Chondrocyte (in vitro differentiated cells): Measurements from ENCODE around the gene CHRNA4. TPM values are rescaled to one million over a fixed set of nuclear protein-coding genes. Genes with fewer than 3 reads are reported as not detected.

Experiments used
- DNase-seq: peaks from one replicate; pipeline ENCODE4 v3.0.0; 2021; ENCODE audit warnings: mixed read lengths, low spot score
- H3K27ac Mint-ChIP-seq: one replicate; pipeline ENCODE4 v1.8.0; 2021; ENCODE audit warnings: mild to moderate bottlenecking, moderate library complexity, mixed read lengths; ENCODE audit not compliant: unreplicated experiment
- H3K27me3 Mint-ChIP-seq: 2 replicates; pipeline ENCODE4 v1.8.0; 2021; ENCODE audit warnings: low read depth, mixed read lengths
- H3K36me3 Mint-ChIP-seq: 2 replicates; pipeline ENCODE4 v1.8.0; 2021; ENCODE audit warnings: low read depth, mixed read lengths
- H3K4me1 Mint-ChIP-seq: 2 replicates; pipeline ENCODE4 v1.8.0; 2021; ENCODE audit warnings: low read depth, mild to moderate bottlenecking, mixed read lengths
- H3K4me3 Mint-ChIP-seq: one replicate; pipeline ENCODE4 v1.8.0; 2021; ENCODE audit warnings: mild to moderate bottlenecking, moderate library complexity, mixed read lengths; ENCODE audit not compliant: unreplicated experiment
- H3K9me3 Mint-ChIP-seq: 2 replicates; pipeline ENCODE4 v1.8.0; 2021; ENCODE audit warnings: low read depth, mixed read lengths
- CTCF ChIP-seq: fragments of 200-600 bp; sonication (generic); IDR thresholded peaks from 2 replicates; pipeline ENCODE4 v1.5.0; 2021; ENCODE audit warnings: antibody characterized with exemption, mild to moderate bottlenecking, moderate library complexity
- total RNA-seq: library from RNA; stranded (reverse); gene quantifications from 3 replicates; pipeline ENCODE4 v1.2.1, GENCODE V29; 2021

Gene CHRNA4
- total RNA-seq, 1 donor from 2014 or later, result not detected

GRCh38 chr20:63332488-63333240 lies 28.5 kb downstream of the CHRNA4 start:
- H3K27me3 Mint-ChIP-seq, result peaks cover 19% of the 10 kb centered on the region
- peak; percentile 81 for DNase-seq
- no peak for TF ChIP-seq CTCF
- H3K9me3 Mint-ChIP-seq, result peaks cover 8% of the 10 kb centered on the region
- no peak overlapping the region for H3K27ac Mint-ChIP-seq
- H3K4me1 Mint-ChIP-seq, result peaks cover 22% of the 10 kb centered on the region
- H3K4me3 Mint-ChIP-seq, result no peak overlapping the region
- no peaks in the 10 kb centered on the region for H3K36me3 Mint-ChIP-seq

DNA sequence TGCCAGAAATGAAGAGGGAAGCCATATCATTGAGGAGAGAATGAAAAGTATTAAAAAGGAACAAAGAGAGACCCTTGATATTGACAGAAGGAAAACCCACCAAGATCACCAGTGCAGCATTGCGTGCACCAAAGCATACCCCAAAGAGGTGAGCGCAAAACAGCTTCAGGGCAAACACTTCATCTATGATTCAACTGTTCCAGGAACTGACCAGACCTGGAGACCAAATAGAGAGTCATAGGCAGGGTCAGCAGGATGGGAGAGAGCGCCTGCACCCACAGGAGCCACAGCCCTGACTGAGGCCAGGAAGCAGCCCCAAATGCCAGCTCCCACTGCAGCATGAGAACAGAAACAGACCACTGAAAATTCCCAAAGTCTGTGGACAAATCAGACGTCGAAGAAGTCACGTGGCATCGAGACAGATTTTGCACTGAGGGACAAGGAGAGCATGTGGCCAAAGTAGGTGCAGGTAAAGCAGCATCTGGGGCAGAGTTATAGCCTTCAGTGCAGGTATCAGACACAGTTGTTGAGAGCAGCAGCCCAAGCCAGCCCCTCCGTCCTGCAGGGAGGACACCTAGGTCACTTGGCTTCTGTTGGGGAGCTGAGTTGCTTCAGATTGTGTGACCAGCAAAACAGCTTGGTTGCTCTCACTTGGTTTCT lies 29.3 kb downstream of the CHRNA4 start:
- no peak overlapping the region for H3K4me3 Mint-ChIP-seq
- peak; percentile 42 for DNase-seq

DNA sequence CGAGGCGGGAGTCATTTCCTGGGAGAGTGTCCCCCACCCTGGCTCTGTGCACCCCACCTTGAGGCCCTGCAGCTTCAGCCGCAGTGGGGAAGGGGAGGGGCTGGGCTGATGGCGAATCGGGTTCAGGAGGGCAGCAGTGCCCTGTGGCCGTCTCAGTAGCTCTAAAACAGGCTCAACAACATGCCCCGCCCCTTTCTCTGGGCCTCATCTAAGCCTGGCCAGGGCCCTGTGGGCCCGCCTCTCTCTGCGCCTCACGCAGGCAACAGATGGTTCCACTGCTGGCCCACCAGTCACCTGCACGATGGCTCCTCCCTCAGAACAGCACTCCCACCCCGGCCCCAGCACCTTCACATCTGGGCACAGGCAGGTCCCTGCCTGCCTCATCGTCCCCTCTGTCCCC lies 30.2 kb downstream of the CHRNA4 start:
- Mint-ChIP-seq H3K4me3 (no peak overlapping the region), H3K36me3 (no peaks in the 10 kb centered on the region), H3K9me3 (peaks cover 8% of the 10 kb centered on the region), H3K27me3 (peaks cover 13% of the 10 kb centered on the region), H3K4me1 (peaks cover 10% of the 10 kb centered on the region), H3K27ac (no peak overlapping the region)
- no peak for TF ChIP-seq CTCF
- peak; percentile 70 for DNase-seq

More for the DNA sequence above, 29.3 kb downstream of the CHRNA4 start:
- peaks cover 8% of the 10 kb centered on the region for H3K9me3 Mint-ChIP-seq
- no peak overlapping the region for H3K27ac Mint-ChIP-seq
- no peak for TF ChIP-seq CTCF
- peaks cover 14% of the 10 kb centered on the region for H3K4me1 Mint-ChIP-seq
- H3K27me3 Mint-ChIP-seq, result peaks cover 18% of the 10 kb centered on the region
- H3K36me3 Mint-ChIP-seq, result no peaks in the 10 kb centered on the region

- Mint-ChIP-seq H3K36me3 (no peaks in the 10 kb centered on the region), H3K9me3 (peaks cover 8% of the 10 kb centered on the region), H3K27ac (no peak overlapping the region), H3K27me3 (peaks cover 7% of the 10 kb centered on the region), H3K4me3 (no peak overlapping the region), H3K4me1 (peaks cover 4% of the 10 kb centered on the region)
- DNase-seq, result peak; percentile 81
- TF ChIP-seq CTCF, result no peak
Measured at GRCh38 chr20:63330084-63330760, 30.9 kb downstream of the CHRNA4 start.
